GM19438 (cell line): ENCODE measurements around the gene LOC128125822.

Experiments
- ATAC-seq: cut with Tn5 transposase; IDR thresholded peaks from one replicate; pipeline ENCODE4 v1.9.1; 2021; ENCODE audit warnings: low read depth; ENCODE audit not compliant: unreplicated experiment

Gene LOC128125822

DNA sequence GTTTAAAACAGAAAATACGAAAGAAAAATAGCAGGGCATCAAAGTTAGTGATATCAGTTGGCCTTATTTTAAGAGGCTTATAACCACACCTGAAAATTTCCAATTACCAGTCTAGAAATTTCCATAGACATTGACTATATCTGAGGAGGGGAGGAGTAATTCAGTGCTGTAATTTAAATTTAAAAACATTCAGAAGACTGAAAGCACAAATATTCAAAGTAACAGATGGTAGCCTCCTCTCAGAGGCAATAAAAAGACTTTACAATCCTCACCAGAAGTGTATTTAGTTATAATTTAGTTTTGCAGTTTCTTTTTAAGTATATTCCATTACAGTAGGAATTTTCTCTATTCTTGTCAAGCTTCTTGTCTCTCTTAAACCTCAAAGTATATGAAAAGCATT lies 18.4 kb upstream of the LOC128125822 start:
- ATAC-seq: no peak

- no peak for ATAC-seq
Observed at GRCh38 chr6:63554782-63555181, 17.5 kb upstream of the LOC128125822 start.

DNA sequence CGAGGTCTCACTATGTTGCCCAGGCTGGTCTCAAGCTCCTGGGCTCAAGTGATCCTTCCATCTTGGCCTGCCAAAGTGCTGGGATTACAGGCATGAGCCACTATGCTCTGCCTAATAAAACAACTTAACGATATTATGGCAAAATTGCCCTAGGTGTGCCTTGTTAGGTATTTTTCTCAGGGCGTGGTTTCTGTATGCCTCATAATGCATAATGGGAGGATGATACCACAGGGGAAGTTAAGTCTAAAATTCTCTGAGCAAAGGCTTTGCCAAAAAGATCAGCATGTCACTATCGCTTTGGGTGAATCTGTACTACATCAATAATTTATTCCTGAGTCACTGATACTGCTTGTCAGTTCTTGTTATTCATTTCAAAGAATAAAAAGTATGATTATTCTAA lies 15.9 kb upstream of the LOC128125822 start:
- ATAC-seq: no peak

DNA sequence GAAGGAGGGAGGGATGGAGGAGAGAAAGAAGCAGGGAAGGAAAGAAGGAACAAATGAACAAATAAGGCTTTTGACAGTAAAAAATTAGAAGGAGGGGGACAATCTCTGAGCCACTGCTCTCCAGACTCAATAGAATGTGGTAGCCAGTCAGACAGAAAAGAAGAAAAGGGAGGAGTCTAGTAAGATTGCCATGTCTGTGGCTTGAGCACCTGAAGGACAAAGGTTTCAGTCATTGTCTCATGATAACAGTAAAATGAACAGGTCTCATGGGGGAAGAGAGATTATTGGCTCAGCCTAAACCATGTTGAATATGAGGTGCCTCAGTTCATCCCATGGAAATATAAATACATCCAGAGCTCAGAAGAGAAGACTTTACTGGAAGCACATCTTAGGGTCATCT lies 14.0 kb upstream of the LOC128125822 start:
- ATAC-seq: peak; percentile 59

- no peak for ATAC-seq
Observed at GRCh38 chr6:63560801-63561287, 11.4 kb upstream of the LOC128125822 start.

GRCh38 chr6:63561288-63561687 lies 11.0 kb upstream of the LOC128125822 start:
- no peak for ATAC-seq

GRCh38 chr6:63563235-63563634 lies 9.0 kb upstream of the LOC128125822 start:
- no peak for ATAC-seq

DNA sequence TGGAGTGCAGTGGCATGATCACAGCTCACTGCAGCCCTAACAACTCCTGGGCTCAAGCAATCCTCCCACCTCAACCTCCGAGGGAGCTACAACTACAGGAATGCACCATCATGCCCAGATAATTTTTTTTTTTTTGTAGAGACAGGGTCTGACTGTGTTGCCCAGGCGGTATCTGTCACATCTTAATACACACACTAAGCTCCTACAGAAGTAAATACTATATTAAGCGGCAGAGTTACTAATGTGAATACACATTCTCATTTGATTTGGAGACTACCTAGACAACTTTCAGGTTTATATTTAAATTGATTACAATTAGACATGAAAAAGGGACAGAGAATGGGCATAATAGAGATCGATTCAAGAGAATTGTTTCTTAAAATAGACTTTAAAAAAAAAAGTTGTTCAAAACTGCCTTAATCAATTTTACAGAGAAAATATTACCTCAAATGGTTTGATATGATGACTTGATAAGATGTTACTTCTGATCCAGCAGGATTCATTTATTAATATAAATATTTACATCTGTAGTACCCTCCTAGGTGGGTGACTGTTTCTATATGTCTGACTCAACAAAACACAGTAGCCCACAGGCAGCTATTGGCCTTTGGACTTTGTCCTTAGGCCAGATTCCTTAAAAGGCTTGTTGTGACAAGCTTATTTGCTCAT lies 7.1 kb upstream of the LOC128125822 start:
- ATAC-seq: no peak

GRCh38 chr6:63565727-63566596 lies 6.3 kb upstream of the LOC128125822 start:
- ATAC-seq: no peak

GRCh38 chr6:63567966-63568365 lies 4.3 kb upstream of the LOC128125822 start:
- ATAC-seq: no peak

DNA sequence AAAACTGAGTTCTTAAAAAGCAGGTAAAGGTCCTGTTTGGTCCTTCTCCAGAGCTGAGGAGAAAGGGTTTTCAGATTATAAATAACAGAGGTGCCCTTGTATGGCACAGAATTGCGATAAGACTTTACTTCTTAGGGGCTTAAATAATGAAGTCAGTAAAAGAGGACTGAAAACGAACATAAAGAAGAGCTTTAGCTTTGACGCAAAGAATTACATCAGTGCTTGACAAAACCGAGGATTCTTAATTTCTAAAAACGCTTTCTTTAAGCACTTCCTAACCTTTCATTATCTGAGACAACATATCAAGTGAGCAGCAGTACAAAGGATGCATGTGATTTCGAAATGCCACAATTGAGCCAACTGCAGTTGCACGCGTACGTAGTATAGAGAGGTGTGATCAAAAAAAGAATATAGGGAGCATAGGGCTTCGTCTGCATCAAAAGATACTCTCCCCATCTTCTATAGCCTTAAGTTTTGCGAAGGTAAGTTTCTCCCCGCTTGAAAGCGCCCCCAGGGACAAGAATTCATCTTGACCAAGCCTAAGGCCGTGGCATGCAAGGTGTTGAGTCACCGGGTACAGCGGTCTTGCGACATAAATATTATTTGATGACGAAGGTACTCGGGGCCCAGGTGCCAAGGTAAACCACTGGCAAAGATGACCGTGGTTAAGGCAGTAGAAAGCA lies 778 bp upstream of the LOC128125822 start:
- no peak for ATAC-seq

GRCh38 chr6:63572747-63573075 lies 431 bp downstream of the LOC128125822 start:
- peak; percentile 7 for ATAC-seq

GRCh38 chr6:63573076-63573898 lies 1.0 kb downstream of the LOC128125822 start:
- ATAC-seq: peak; percentile 44

DNA sequence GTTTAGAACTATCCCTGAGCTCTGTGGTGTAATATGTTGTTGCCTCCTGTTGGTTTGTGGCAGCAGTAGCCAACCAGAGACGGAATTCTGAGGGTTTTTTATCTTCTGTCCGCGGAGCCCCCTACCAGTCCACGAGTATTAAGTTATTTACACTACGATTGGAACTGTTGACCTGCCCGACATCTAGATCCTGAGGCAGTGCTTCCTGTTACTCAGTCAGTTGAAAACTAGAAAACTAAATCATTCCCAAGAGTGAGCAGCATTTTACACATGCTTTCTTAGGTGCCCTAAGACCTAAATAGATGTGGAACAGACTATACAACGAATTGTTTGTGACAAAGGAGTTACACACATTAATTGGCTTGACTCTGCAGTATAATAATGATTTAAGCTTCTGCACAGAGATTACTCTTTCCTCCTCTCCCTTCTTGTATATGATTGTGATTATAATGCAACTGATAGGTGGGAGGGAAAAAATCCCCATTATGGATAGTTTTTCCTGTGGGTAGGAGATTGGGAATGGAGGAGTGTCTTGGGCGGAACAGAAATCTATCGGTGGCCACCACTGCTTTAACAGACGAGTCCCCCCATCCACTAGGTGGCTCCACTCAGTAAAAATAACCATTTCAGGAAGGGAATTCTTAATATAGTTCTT lies 1.7 kb downstream of the LOC128125822 start:
- ATAC-seq: peak; percentile 14

DNA sequence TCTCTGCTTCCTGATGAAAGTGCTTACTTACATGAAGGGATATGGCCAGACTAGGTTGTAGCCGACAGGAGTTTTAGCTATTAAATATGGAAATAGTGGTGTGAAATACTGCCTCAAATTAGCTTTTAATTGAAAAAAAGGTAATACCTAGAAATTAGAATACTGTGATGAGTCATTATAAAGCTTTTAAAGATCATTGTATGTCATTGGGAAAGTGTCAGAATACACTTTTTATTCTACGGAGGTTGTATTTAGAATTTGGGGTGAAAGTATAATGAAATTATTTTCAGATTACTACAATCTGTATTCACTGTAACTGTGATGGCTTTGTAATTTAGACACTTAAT lies 2.2 kb downstream of the LOC128125822 start:
- ATAC-seq: no peak

DNA sequence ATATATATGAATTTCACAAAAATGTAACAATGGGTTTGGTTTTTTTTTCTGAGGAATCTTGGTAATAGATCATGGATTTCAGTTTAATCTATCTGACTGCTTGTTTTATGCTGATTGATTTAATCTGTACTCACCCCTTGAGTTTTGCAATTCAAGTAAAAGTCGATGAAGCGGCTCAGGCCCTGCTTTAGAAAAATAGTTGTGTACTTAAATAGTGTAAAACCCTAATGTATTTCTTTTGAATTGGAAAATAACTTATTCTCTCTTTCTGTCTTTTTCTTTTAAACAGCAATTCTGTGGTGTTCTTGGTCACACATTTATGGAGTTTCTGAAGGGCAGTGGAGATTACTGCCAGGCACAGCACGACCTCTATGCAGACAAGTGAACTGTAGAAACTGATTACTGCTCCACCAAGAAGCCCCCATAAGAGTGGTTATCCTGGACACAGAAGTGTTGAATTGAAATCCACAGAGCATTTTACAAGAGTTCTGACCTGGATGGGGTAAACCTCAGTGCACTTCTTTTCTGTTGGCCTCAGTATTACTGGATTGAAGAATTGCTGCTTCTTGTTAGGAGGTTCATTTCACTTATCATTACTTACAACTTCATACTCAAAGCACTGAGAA lies 4.0 kb downstream of the LOC128125822 start:
- ATAC-seq: no peak

DNA sequence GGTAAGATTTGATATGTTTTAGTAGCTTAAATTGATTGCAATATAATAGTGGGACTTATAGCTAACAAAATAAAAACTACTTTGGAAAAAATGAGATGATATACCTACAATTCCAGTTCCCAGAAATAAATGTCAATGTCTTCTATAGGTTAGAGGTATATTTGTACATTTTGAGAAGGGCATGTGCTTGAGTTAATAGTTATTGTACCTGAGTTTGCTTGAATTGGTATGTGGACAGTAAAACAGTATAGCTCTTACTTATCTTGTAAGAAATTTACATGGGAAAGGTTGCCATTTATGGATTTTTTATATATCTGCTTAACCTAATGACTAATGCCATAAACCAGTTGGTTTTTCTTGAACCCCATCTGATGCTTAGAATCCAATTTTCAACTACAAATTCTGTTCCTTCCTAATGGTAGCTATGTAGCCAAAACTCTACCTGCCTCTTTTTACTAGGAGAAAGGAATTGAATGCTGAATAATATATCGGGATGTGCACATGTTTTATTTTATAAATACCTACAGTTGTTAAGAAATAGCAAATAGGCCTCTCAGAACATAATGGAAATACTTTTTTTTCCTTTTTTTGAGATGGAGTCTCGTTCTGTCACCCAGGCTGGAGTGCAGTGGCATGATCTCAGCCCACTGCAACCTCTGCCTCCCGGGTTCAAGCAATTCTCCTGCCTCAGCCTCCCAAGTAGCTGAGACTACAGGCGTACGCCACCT lies 4.9 kb downstream of the LOC128125822 start:
- ATAC-seq: no peak

DNA sequence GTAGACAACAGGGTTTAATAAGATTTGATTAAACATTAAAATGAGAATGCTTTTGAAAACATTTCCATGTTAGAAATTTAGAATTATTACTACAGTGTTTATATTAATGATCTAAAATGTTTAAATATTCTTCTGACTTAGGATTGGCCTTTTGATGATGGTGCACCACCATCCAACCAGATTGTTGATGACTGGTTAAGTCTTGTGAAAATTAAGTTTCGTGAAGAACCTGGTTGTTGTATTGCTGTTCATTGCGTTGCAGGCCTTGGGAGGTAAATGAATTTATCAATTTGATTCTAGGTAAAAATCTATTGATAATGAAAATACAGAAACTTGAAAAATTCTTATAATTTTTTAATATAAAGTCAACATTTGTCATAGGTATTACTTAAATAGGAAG lies 6.5 kb downstream of the LOC128125822 start:
- ATAC-seq: no peak
